H9 (cell line): Measurements from ENCODE around the gene XRCC3. TPM values are rescaled to one million over a fixed set of nuclear protein-coding genes. Genes with fewer than 3 reads are reported as not detected.

ENCODE experiments used
- DNase-seq: peaks from one replicate; pipeline ENCODE4 v3.0.0-alpha.2; 2017
- H2AFZ ChIP-seq: one replicate; pipeline ENCODE4 v1.6.1; 2013; ENCODE audit warnings: mild to moderate bottlenecking, low read length, control low read depth, moderate library complexity
- H2AK5ac ChIP-seq: 2 replicates; pipeline ENCODE4 v1.6.1; 2013; ENCODE audit warnings: low read length, control low read depth, mixed read lengths; ENCODE audit not compliant: insufficient read length
- H2BK120ac ChIP-seq: one replicate; pipeline ENCODE4 v1.6.1; 2013; ENCODE audit warnings: low read depth, mild to moderate bottlenecking, low read length, control low read depth, inconsistent platforms; ENCODE audit not compliant: poor library complexity, severe bottlenecking
- H2BK12ac ChIP-seq: 2 replicates; pipeline ENCODE4 v1.6.1; 2013; ENCODE audit warnings: low read length, control low read depth, mixed read lengths, low read depth; ENCODE audit not compliant: insufficient read length
- H2BK15ac ChIP-seq: 2 replicates; pipeline ENCODE4 v1.6.1; 2013; ENCODE audit warnings: low read depth, low read length, control low read depth
- H2BK20ac ChIP-seq: one replicate; pipeline ENCODE4 v1.6.1; 2013; ENCODE audit warnings: low read depth, mild to moderate bottlenecking, low read length, control low read depth, inconsistent platforms; ENCODE audit not compliant: poor library complexity, severe bottlenecking
- H2BK5ac ChIP-seq: 2 replicates; pipeline ENCODE4 v1.6.1; 2013; ENCODE audit warnings: low read length, control low read depth, mixed read lengths; ENCODE audit not compliant: insufficient read length
- H3K14ac ChIP-seq: 2 replicates; pipeline ENCODE4 v1.6.1; 2013; ENCODE audit warnings: low read length, control low read depth; ENCODE audit not compliant: insufficient read depth
- H3K18ac ChIP-seq: 2 replicates; pipeline ENCODE4 v1.6.1; 2013; ENCODE audit warnings: low read depth, mild to moderate bottlenecking, mixed read lengths, low read length, control low read depth; ENCODE audit not compliant: insufficient read length
- H3K23ac ChIP-seq: 2 replicates; pipeline ENCODE4 v1.6.1; 2013; ENCODE audit warnings: low read length, control low read depth, mixed read lengths, low read depth; ENCODE audit not compliant: insufficient read length
- H3K23me2 ChIP-seq: 2 replicates; pipeline ENCODE4 v1.6.1; 2013; ENCODE audit warnings: low read depth, mild to moderate bottlenecking, mixed read lengths, low read length, control low read depth; ENCODE audit not compliant: insufficient read length, poor library complexity, severe bottlenecking
- H3K27ac ChIP-seq: 2 replicates; pipeline ENCODE4 v1.5.1; 2013; ENCODE audit warnings: low read length, control low read depth, mixed read lengths, low read depth; ENCODE audit not compliant: insufficient read length
- H3K27me3 ChIP-seq: 2 replicates; pipeline ENCODE4 v1.6.1; 2013; ENCODE audit warnings: low read length, control low read depth, inconsistent platforms; ENCODE audit not compliant: insufficient read depth
- H3K4ac ChIP-seq: 2 replicates; pipeline ENCODE4 v1.6.1; 2013; ENCODE audit warnings: low read depth, mild to moderate bottlenecking, control low read depth, inconsistent platforms, low read length, moderate library complexity
- H3K4me1 ChIP-seq: 2 replicates; pipeline ENCODE4 v1.6.1; 2013; ENCODE audit warnings: low read length, control low read depth, inconsistent platforms; ENCODE audit not compliant: insufficient read depth
- H3K4me2 ChIP-seq: 2 replicates; pipeline ENCODE4 v1.6.1; 2013; ENCODE audit warnings: low read length, control low read depth, mixed read lengths; ENCODE audit not compliant: insufficient read length, insufficient read depth
- H3K56ac ChIP-seq: 2 replicates; pipeline ENCODE4 v1.6.1; 2013; ENCODE audit warnings: low read depth, mild to moderate bottlenecking, mixed read lengths, low read length, control low read depth; ENCODE audit not compliant: insufficient read length
- H3K79me1 ChIP-seq: 2 replicates; pipeline ENCODE4 v1.6.1; 2013; ENCODE audit warnings: low read depth, mild to moderate bottlenecking, moderate library complexity, low read length, control low read depth, inconsistent platforms; ENCODE audit not compliant: insufficient read depth, poor library complexity, severe bottlenecking
- H3K79me2 ChIP-seq: 2 replicates; pipeline ENCODE4 v1.6.1; 2013; ENCODE audit warnings: low read length, control low read depth, inconsistent platforms; ENCODE audit not compliant: insufficient read depth
- H3K9ac ChIP-seq: 2 replicates; pipeline ENCODE4 v1.6.1; 2013; ENCODE audit warnings: low read length, control low read depth, mixed read lengths; ENCODE audit not compliant: insufficient read length; ENCODE audit errors: extremely low read depth
- H3K9me3 ChIP-seq: one replicate; pipeline ENCODE4 v1.6.1; 2013; ENCODE audit warnings: low read depth, low read length, inconsistent platforms; ENCODE audit not compliant: control insufficient read depth
- H3T11ph ChIP-seq: one replicate; pipeline ENCODE4 v1.6.1; 2013; ENCODE audit warnings: mild to moderate bottlenecking, low read length, control low read depth, inconsistent platforms
- H4K20me1 ChIP-seq: one replicate; pipeline ENCODE4 v1.6.1; 2013; ENCODE audit not compliant: control insufficient read depth, insufficient read length, insufficient read depth
- H4K5ac ChIP-seq: 2 replicates; pipeline ENCODE4 v1.6.1; 2013; ENCODE audit warnings: low read depth, mild to moderate bottlenecking, mixed read lengths, low read length, control low read depth; ENCODE audit not compliant: insufficient read length
- H4K8ac ChIP-seq: replicated peaks from 2 replicates; pipeline ENCODE4 v1.6.1; 2013; ENCODE audit warnings: low read length, control low read depth, mixed read lengths, low read depth; ENCODE audit not compliant: insufficient read length
- H4K91ac ChIP-seq: 2 replicates; pipeline ENCODE4 v1.6.1; 2013; ENCODE audit warnings: low read depth, mild to moderate bottlenecking, moderate library complexity, mixed read lengths, low read length, control low read depth; ENCODE audit not compliant: insufficient read length
- H3K27ac Mint-ChIP-seq, 3 experiments: 2 replicates in 2 of 3; 3 replicates in 1 of 3; pipeline ENCODE4 v1.8.0; 2020 to 2021; ENCODE audit warnings: mixed read lengths in 3 of 3, mild to moderate bottlenecking in 1 of 3, moderate library complexity in 1 of 3
- H3K27me3 Mint-ChIP-seq: 2 replicates; pipeline ENCODE4 v1.8.0; 2021; ENCODE audit warnings: low read depth, mild to moderate bottlenecking, moderate library complexity, mixed read lengths
- H3K36me3 Mint-ChIP-seq, 3 experiments: 2 replicates in 2 of 3; 3 replicates in 1 of 3; pipeline ENCODE4 v1.8.0; 2020 to 2021; ENCODE audit warnings: low read depth in 3 of 3, mixed read lengths in 3 of 3; ENCODE audit not compliant: insufficient read depth in 1 of 3
- H3K4me1 Mint-ChIP-seq, 2 experiments: 2 replicates each; pipeline ENCODE4 v1.8.0; 2020; ENCODE audit warnings: mixed read lengths in 2 of 2
- H3K4me3 Mint-ChIP-seq, 2 experiments: 2 replicates in 1 of 2; 3 replicates in 1 of 2; pipeline ENCODE4 v1.8.0; 2020 to 2021; ENCODE audit warnings: mild to moderate bottlenecking in 2 of 2, mixed read lengths in 2 of 2, moderate library complexity in 1 of 2
- H3K9me3 Mint-ChIP-seq, 2 experiments: 2 replicates in 1 of 2; 3 replicates in 1 of 2; pipeline ENCODE4 v1.8.0; 2020; ENCODE audit warnings: mild to moderate bottlenecking in 2 of 2, mixed read lengths in 2 of 2, moderate library complexity in 1 of 2
- whole genome bisulfite sequencing: extraction: QIAGEN DNeasy Blood & Tissue Kit; methylation state at CpG from one replicate; pipeline ENCODE4 v1.1.7; 2013; ENCODE audit warnings: missing lambda C conversion rate, low lambda C conversion rate, mixed read lengths; ENCODE audit not compliant: insufficient read length; ENCODE audit errors: extremely low coverage; 5-methylcytosine and 5-hydroxymethylcytosine counted together
- total RNA-seq: library from RNA; stranded (reverse); gene quantifications from 2 replicates; pipeline ENCODE4 v1.2.1, GENCODE V29; 2021
- TF ChIP-seq, protein P1 (sequence below): fragments of 200-600 bp; sonication (generic); conservative IDR thresholded peaks from 3 replicates; pipeline ENCODE4 v1.8.0; 2021; ENCODE audit warnings: antibody characterized with exemption, mild to moderate bottlenecking

The XRCC3 gene
- total RNA-seq, 1 experiment from 2014 or later: 45.3 TPM

DNA sequence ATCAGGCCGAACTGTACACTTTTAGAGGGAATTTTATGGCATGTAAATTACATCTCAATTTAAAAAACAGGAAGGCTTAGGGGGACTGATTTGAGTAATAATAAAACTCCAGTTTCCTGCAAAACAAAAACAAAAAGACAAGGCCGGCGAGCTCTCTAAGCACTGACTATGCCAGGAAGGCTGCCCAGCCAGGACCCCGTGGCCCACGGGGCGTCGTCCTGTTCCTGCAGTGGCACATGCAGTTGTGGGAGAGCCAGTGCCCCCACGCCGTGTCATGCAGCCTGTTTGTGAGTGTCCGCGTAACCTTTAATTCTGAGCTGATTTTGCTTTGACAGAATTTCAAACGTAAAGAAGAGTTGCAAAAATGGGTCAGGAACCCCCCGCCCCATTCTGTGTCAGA is 10.5 kb downstream of the XRCC3 start:
- no peak overlapping the region for H4K91ac ChIP-seq
- no peaks in the 10 kb centered on the region; a peak in 2 of 5 replicates for H3K9me3 Mint-ChIP-seq
- TF ChIP-seq, protein P1, sequence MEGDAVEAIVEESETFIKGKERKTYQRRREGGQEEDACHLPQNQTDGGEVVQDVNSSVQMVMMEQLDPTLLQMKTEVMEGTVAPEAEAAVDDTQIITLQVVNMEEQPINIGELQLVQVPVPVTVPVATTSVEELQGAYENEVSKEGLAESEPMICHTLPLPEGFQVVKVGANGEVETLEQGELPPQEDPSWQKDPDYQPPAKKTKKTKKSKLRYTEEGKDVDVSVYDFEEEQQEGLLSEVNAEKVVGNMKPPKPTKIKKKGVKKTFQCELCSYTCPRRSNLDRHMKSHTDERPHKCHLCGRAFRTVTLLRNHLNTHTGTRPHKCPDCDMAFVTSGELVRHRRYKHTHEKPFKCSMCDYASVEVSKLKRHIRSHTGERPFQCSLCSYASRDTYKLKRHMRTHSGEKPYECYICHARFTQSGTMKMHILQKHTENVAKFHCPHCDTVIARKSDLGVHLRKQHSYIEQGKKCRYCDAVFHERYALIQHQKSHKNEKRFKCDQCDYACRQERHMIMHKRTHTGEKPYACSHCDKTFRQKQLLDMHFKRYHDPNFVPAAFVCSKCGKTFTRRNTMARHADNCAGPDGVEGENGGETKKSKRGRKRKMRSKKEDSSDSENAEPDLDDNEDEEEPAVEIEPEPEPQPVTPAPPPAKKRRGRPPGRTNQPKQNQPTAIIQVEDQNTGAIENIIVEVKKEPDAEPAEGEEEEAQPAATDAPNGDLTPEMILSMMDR: no peak
- H3K18ac ChIP-seq: no peak overlapping the region
- H2BK20ac ChIP-seq: no peak overlapping the region
- peaks cover 31 to 59% (median 57%) of the 10 kb centered on the region in 3 experiments; a peak in 6 of 7 replicates for H3K36me3 Mint-ChIP-seq
- no peak overlapping the region for H2AK5ac ChIP-seq
- H3K79me2 ChIP-seq: no peaks in the 10 kb centered on the region
- no peak overlapping the region for H2BK5ac ChIP-seq
- H3K14ac ChIP-seq: no peak overlapping the region
- H3K9me3 ChIP-seq: no peaks in the 10 kb centered on the region
- no CpG with 5 or more reads among the region's 13 CpGs for WGBS
- H4K5ac ChIP-seq: no peak overlapping the region
- no peak overlapping the region for H3K9ac ChIP-seq
- no peak overlapping the region for H2AFZ ChIP-seq
- no peaks in the 10 kb centered on the region; the same call in 1 of the 2 replicates for H3K4me1 ChIP-seq
- H3K27me3 Mint-ChIP-seq: no peaks in the 10 kb centered on the region; the same call in 1 of the 2 replicates
- H3K23me2 ChIP-seq: no peaks in the 10 kb centered on the region
- H3K4me2 ChIP-seq: no peak overlapping the region
- H3K27me3 ChIP-seq: no peaks in the 10 kb centered on the region
- H4K8ac ChIP-seq: no peak overlapping the region
- H3K27ac Mint-ChIP-seq: peak overlapping the region in 2 of 3 experiments; percentile 53 to 75; a peak in 4 of 7 replicates
- H2BK15ac ChIP-seq: no peak overlapping the region
- H2BK12ac ChIP-seq: no peak overlapping the region
- H3K27ac ChIP-seq: no peak overlapping the region
- no peak overlapping the region for H3K23ac ChIP-seq
- no peak overlapping the region for H3K56ac ChIP-seq
- no peak overlapping the region for H2BK120ac ChIP-seq
- H3K4me1 Mint-ChIP-seq: peaks cover 0 to 6% of the 10 kb centered on the region in 2 experiments
- no peak overlapping the region for H3T11ph ChIP-seq
- DNase-seq: no peak
- no peak overlapping the region for H3K4me3 Mint-ChIP-seq
- no peaks in the 10 kb centered on the region for H4K20me1 ChIP-seq
- no peak overlapping the region for H3K4ac ChIP-seq
- H3K79me1 ChIP-seq: no peaks in the 10 kb centered on the region
